Measurements from ENCODE around the gene HNRNPUL1.

DNA sequence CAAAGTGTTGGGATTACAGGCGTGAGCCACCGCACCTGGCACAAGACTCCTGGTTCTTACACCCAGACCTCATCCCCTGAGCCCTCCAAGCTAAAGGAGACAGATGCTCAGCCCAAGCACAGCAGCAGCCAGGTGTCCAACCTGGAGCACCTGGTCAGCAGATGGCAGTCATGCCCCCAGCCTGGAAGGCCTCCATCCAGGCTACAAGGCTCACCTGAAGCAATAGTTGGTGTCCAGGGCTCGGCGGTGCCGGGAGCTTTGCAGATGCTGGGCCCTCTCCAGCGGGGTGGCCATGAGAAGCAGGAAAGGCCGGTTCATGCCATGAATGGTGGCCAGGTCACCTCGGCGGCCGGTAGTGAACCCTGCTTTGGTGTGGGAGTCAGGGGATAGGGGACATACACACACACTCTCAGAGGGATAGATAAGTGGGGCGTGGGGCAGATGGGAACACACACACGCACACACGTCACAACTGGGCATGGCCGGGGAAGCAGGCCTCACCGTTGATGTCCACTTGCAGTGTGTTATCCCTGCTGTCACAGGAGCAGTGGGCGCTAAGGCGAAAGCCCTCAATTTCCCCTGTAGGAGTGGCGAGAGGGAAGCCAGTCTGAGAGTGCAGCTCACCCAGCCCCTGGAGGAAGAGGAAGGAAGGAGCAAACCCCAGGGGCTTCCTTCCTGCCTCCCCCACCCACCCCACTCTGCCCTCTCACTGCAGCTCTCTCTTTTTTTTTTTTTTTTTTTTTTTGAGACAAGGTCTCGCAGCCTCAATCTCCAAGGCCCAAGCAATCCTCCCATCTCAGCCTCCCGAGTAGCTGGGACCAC lies 77.7 kb downstream of the HNRNPUL1 start:
- TF ChIP-seq CTCF (IDR thresholded peaks at IDR 0.05) = peak in 2 of 6 experiments; percentile 13 to 33
- no peak for TF ChIP-seq POLR2A (IDR thresholded peaks at IDR 0.05)

All from thyroid gland (tissue), 4 donors.